ENCODE measurements around the gene ZNF195.
"Not testable (repeated sequence)": the region's sequence is repeated elsewhere in the genome, so short reads cannot be mapped to it uniquely, and the experiment has no call there.

Gene ZNF195

DNA sequence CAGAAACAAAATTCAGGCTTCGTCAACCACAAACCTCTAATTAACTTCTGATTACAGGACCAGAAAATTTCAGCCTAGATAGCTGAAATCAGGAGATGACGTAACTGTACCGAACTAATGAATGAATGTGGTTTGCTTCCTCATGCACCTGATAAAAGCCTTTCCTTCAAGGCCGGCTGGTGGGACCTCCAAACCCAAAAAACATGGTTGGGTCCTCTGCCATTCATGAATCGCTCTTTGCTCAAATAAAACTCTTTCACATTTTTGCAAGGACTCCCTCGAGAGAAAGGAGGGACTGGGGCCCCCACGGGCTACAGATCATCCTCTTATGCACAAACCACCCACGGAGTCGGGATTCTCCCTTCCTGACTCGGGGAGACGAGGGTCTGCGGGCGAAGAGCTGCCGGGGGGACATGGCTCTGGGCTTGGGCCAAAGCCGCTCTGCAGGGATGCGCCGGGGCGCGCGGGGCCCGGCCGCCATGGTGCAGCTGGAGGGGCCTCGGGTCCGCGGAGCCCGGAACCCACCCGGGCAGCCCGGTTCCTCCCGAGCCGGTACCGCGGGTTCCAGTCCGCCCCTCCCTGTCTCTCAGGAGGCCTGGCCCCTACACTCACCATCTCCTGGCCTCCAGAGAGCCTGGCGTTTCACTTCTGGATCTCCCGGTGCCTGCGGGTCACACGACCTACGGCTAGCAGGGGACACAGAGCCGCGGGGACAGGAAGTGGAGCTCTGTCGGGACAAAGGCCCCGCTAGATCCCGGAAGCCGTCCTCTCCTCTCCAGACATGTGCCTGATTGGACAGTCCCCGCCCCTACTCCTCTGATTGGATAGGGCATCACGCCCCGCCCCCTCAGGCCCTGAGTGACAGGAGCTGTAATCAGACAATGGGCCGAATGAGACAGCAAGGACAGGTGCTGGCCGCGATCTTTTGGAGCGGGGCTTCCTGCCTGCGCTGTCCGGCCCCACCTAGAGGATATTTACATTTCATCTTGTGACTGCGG lies at the start of gene ZNF195:
TSS of gene ZNF195 (minus strand) at position 721 of the 998 bp plus-strand sequence. CDS start at position 615, 106 bp downstream.
- in situ Hi-C loops (cut with MboI; ENCODE audit: low pct_unique_long_range_greater_than_20kb, low sequenced_read_pairs, unreplicated experiment), result no loop called here
- TF ChIP-seq, protein P1, sequence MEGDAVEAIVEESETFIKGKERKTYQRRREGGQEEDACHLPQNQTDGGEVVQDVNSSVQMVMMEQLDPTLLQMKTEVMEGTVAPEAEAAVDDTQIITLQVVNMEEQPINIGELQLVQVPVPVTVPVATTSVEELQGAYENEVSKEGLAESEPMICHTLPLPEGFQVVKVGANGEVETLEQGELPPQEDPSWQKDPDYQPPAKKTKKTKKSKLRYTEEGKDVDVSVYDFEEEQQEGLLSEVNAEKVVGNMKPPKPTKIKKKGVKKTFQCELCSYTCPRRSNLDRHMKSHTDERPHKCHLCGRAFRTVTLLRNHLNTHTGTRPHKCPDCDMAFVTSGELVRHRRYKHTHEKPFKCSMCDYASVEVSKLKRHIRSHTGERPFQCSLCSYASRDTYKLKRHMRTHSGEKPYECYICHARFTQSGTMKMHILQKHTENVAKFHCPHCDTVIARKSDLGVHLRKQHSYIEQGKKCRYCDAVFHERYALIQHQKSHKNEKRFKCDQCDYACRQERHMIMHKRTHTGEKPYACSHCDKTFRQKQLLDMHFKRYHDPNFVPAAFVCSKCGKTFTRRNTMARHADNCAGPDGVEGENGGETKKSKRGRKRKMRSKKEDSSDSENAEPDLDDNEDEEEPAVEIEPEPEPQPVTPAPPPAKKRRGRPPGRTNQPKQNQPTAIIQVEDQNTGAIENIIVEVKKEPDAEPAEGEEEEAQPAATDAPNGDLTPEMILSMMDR (IDR thresholded peaks at IDR 0.05; ENCODE audit: extremely low read depth, insufficient read depth, missing control alignments), result peak; percentile 9
- DNase-seq (ENCODE audit: low spot score), result peak; percentile 99

DNA sequence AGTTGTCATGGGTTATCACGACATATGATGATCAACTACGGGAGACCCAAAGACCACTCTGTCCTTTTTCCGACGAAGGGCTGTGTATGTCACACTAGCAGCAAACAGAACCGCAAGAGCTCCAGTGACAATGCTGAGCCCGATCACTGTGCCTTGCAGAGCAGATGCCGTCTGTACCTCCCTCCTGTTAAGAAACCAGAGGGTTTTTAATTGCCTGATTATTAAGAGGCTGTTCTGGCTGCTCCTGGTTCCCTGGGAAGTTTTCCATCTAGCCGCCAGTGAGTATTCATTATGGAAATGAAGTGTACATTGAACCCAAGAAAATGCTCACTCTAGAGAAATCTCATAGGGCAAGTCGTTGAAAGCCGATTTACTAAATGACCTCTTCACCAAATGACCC lies 49.1 kb upstream of the ZNF195 start:
- in situ Hi-C loops (cut with MboI; ENCODE audit: low pct_unique_long_range_greater_than_20kb, low sequenced_read_pairs, unreplicated experiment); DNase-seq (ENCODE audit: low spot score): not testable (repeated sequence)

DNA sequence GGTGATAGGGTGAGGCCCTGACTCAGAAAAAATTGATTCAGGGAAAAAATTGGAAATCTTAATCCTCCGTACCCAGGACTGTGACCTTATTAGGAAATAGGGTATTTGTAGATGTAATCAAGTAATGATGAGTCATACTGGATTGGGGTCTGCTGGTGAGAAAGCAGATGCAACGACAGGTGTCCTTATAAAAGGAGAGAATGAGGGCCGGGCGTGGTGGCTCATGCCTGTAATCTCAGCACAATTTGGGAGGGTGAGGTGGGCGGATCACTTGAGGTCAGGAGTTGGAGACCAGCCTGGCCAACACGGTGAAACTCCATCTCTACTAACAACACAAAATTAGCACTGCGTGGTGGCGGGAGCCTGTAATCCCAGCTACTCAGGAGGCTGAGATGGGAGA lies 47.6 kb upstream of the ZNF195 start:
- in situ Hi-C loops (cut with MboI; ENCODE audit: low pct_unique_long_range_greater_than_20kb, low sequenced_read_pairs, unreplicated experiment); DNase-seq (ENCODE audit: low spot score): not testable (repeated sequence)

DNA sequence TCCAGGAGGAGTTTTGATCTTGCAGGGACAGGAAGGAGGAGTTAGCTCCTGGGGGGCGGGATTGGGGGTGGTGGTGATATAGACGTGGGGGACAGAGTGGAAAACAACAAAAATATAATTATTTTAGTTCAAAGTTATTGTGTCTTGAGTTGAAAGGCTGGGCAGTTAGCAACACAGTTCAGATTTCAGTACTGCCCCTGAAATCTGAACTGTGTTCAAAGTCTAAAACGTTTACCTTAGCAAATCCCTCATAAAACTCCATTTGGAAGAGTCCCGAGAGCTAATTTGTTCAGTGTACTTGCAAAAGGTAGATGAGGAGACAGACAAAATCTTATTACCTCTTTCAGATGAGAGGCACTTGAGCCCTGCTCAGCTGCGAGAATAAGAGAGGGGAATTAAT lies 45.0 kb upstream of the ZNF195 start:
- in situ Hi-C loops (cut with MboI; ENCODE audit: low pct_unique_long_range_greater_than_20kb, low sequenced_read_pairs, unreplicated experiment); DNase-seq (ENCODE audit: low spot score): not testable (repeated sequence)

DNA sequence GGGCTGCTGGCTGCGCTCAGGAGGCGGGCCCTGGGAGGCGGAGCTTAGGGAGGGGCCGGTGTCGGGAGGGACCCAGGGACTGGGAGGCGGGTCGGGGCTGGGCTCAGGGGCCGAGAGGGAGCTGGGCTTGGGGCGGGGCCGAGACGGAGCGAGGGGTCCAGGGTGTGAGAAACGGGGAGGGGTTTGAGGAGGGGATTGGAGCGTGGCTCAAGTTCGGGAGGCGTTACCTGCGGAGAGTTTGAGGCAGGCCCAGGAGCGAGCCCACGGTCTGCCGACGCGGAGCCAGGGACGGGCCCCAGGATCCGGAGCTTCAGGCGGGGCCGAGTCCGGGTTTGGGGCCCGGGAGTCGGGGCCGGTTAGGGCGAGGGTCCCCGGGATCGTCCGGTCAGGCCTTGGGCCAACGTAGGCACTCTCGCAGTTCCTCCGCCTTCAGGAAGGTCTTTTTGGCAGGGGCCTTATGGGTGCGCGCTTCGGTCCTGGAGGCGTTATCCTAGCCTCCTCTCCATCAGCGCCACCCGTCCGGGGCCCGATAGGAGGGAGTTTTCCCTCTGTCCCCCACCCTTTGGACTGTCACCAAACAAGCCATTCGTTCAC lies 44.3 kb upstream of the ZNF195 start:
- DNase-seq (ENCODE audit: low spot score), result peak; percentile 34
- in situ Hi-C loops (cut with MboI; ENCODE audit: low pct_unique_long_range_greater_than_20kb, low sequenced_read_pairs, unreplicated experiment), result not testable (repeated sequence)

DNA sequence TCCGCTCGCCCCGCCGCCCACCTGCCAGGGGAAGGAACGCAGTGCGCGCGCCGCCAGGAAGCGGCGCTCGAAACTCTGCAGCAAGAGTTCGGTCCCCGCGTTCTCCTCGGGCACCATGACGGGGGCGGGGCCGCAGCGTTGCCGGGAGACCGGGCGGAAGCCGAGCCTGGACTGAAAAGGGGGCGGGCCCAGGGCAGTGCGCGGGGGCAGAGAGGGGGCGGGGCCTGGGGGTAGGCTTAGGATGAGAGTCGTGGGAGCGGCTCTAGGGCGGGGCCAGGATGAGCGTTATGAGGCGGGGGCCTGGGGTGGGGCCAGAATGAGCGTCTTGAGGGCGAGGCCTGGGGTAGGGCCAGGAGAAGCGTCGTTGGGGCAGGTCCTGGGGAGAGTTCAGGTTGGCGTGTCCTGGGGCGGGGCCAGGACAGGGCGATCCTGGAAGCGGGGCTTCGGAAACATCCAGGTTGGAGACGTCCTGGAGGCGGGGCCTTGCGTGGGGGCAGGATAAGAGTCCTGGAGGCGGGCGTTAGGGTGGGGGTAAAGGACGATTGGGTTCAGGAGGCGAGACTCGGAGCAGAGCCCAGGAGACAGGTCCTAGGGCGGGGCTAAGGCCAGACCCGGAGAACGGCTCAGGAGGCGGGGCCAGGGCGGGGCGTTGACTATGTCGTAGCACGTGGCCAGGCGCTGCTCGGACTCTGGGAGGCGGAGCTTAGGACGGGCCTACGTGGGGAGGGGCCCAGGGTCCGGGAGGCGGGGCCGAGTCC lies 43.6 kb upstream of the ZNF195 start:
- in situ Hi-C loops (cut with MboI; ENCODE audit: low pct_unique_long_range_greater_than_20kb, low sequenced_read_pairs, unreplicated experiment), result not testable (repeated sequence)

DNA sequence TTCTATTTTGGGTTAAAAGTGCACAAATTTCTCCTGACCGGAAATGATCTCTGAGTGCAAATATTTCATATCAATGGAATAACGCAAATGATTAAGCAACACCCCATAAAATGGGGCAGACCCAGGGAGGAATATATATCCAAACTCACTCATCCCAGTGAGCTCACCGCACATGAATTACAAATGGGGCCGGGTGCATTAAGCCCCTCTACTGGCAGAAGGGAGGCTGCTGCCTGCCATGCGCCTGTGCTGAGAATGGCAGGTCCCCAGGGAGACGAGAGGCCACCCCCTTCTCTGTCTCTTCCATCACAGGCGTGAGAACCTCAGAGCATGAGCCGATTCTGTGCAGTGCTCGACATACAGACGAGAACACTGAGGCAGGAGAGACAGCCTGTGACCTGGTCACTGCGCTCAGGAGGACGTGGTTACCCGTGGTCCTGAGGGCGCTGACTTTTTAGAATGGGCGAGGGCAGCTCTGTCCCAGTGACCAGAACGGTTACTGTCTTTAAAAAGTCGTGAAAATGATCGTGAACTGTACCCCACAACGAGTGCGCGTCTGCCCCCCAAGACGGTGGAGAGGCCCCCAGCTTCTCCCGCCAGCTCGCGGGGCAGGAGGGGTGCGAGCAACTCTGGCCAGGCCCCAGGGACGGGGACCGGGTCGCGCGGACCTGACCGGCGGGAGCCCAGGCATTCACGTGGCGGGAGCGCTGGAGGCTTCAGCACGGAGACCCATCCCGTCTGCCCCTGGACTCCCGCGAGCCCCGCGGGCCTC lies 42.8 kb upstream of the ZNF195 start:
- in situ Hi-C loops (cut with MboI; ENCODE audit: low pct_unique_long_range_greater_than_20kb, low sequenced_read_pairs, unreplicated experiment), result not testable (repeated sequence)
- DNase-seq (ENCODE audit: low spot score), result peak; percentile 16

More for the DNA sequence above, 43.6 kb upstream of the ZNF195 start:
- peak; percentile 88 for DNase-seq (ENCODE audit: low spot score)

DNA sequence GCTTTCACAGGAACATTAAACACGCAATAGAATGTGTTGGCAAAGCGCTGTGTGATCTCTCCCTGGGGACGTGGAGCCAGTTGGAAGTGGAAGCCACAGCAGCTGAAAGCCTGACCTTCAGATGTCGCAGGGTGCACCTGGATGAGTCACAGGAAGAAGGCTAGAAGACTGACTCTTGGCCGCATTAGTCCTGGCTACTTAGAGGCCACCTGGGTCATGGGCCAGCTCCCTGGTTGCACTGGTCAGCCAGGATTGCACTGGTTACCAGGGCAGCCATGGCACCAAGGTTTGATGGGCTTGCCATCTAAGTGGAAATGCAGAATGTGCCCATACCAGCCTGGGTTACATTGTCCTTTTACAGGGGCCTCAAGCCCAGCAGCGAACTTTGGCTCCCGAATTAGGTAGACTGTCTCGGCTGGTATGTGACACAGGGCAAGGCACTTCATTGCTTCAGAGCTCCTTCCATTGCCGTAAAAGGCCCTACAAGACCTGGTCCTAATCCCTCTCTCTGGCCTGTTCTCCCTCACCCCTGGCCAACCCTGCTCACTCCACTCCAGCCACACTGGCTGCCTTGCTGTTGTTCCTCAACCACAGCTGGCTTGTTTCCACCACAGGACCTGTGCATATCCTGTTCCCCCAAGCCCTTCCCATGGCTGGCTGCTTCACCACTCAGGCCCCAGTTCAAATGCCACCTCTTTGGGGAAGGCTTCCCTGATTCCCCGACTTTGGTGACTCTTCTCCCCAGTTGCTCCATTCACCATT lies 41.5 kb upstream of the ZNF195 start:
- in situ Hi-C loops (cut with MboI; ENCODE audit: low pct_unique_long_range_greater_than_20kb, low sequenced_read_pairs, unreplicated experiment); DNase-seq (ENCODE audit: low spot score): not testable (repeated sequence)

DNA sequence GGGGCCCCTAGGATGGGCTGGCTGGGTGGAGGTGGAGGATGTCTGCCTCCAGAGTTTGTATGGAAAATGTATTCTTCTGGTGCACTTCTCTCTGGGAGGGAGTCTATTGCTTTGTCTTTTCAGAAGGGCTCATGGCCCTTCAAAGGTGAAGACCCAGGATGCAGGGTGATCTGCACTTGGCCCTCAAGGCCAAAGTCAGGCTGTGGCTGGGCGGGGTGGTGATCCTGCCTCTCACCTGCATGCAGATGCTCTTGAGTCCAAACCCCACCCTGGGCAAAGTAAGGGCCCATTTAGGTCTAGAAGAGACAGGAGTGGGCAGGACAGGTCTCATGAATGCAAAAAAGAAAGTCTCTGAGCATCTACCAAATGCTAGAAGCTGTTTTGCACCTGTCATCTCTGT lies 40.5 kb upstream of the ZNF195 start:
- in situ Hi-C loops (cut with MboI; ENCODE audit: low pct_unique_long_range_greater_than_20kb, low sequenced_read_pairs, unreplicated experiment); DNase-seq (ENCODE audit: low spot score): not testable (repeated sequence)

DNA sequence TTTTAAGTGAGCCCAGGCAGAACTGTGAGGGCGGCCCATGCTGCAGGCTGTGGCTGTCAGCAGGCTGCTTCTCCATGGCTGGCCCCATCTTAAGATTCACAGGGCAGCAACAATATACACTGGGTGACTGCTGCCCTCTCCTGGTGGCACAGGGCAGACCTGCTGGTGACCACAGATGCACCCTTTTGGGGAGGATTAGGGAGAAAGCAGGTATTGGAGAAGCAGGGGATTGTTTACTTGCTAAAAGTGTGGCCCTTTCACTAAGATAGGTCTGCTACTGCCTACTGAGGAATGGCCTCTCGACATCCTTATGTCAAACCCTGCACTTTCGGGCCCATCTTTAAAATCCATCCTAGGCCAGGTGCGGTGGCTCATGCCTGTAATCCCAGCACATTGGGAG lies 38.1 kb upstream of the ZNF195 start:
- DNase-seq (ENCODE audit: low spot score); in situ Hi-C loops (cut with MboI; ENCODE audit: low pct_unique_long_range_greater_than_20kb, low sequenced_read_pairs, unreplicated experiment): not testable (repeated sequence)
- TF ChIP-seq, protein P1 (IDR thresholded peaks at IDR 0.05; ENCODE audit: extremely low read depth, insufficient read depth, missing control alignments), result peak; percentile 9

DNA sequence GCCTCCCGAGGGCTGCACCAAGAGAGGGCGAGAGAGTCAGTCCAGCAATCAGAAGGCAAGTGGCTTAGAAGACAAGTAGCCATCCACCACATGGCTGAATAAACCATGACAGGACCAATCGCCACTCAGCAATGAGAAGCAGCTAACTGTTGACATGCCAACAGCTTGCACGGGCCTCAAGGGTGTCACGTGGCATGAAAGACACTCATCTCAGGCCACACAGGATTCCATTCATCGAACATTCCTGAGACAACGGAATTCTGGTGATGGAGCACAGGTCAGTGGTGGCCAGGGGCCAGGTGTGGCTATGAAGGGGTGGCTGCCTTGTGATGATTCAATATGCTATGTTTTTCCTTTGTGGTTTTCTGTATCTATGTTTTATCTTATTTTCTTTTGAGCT lies 36.4 kb upstream of the ZNF195 start:
- in situ Hi-C loops (cut with MboI; ENCODE audit: low pct_unique_long_range_greater_than_20kb, low sequenced_read_pairs, unreplicated experiment), result not testable (repeated sequence)

DNA sequence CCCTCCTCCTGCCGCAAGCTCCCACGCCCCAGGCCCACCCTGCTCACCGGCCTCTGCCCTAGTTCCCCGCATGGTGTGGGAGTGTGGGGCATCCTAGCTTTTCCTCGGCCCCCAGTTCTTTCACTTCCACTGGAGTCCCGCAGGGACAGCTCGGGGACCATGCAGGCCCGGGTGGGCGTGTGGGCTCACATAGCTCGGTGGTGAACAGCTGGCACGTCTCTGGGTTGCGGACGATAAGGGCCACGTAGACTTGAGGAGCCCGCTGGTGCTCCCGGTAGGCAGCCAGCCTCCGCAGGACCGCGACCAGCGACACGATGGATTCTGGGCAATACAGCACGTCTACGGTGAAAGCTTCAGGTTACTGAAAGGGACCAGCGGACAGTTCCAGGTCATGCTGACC lies 34.7 kb upstream of the ZNF195 start:
- in situ Hi-C loops (cut with MboI; ENCODE audit: low pct_unique_long_range_greater_than_20kb, low sequenced_read_pairs, unreplicated experiment); DNase-seq (ENCODE audit: low spot score): not testable (repeated sequence)

More for the DNA sequence above, 36.4 kb upstream of the ZNF195 start:
- DNase-seq (ENCODE audit: low spot score), result not testable (repeated sequence)
